Omental fat pad (tissue), 4 donors: ENCODE data around the gene SMG6. TPM values are rescaled to one million over a fixed set of nuclear protein-coding genes. Genes with fewer than 3 reads are reported as not detected.

Experiments used
- ATAC-seq: fragments of 150-250 bp; one replicate; pipeline ENCODE4 v1.9.1; 2016; ENCODE audit warnings: mild to moderate bottlenecking, moderate library complexity; ENCODE audit not compliant: low FRiP score
- DNase-seq: peaks from one replicate; pipeline ENCODE4 v3.0.0-alpha.2; 2019; ENCODE audit warnings: low spot score
- total RNA-seq, 4 donors: library from RNA; depleted of rRNA; stranded (reverse); fragments of >200 nt; gene quantifications; one replicate each; pipeline ENCODE4 v1.1.0, GENCODE V29; 2016
- TF ChIP-seq, protein P1 (sequence below), 3 donors: fragments of 450-650 bp; IDR thresholded peaks; one replicate each; pipeline ENCODE4 v1.5.1; 2016 to 2017; ENCODE audit warnings: antibody characterized with exemption in 3 of 3, mild to moderate bottlenecking in 3 of 3, moderate library complexity in 2 of 3

SMG6 gene
- total RNA-seq, 4 donors from 2014 or later = 19.1 to 36.1 (median 25.1) TPM

DNA sequence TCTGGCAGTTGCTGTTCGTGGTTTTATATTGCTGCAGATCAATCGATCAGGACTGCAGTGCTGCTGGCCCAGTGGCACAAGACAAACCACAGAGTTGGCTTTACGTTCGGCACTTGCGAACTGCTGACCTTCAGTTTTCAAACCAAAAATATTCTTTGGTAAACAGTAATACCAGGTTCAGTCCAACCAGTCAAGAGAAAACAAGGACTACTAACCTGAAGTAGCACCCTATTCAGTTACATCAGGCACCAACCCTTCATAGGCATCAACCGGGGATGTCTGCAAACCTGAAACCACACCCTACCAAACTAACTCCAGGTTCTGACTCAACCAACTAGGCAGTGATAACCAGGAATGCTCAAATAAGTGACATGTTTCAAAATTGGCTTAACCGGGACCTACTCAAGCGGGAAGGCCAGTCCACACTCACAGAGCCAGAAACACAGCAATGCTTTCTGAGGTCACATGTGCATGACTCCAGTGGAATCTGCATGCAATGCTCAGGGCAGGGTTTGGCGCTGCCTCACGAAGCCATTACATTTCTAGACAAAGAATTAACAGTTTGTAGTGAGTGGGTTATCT, 91.1 kb downstream of the SMG6 start:
- TF ChIP-seq, protein P1, sequence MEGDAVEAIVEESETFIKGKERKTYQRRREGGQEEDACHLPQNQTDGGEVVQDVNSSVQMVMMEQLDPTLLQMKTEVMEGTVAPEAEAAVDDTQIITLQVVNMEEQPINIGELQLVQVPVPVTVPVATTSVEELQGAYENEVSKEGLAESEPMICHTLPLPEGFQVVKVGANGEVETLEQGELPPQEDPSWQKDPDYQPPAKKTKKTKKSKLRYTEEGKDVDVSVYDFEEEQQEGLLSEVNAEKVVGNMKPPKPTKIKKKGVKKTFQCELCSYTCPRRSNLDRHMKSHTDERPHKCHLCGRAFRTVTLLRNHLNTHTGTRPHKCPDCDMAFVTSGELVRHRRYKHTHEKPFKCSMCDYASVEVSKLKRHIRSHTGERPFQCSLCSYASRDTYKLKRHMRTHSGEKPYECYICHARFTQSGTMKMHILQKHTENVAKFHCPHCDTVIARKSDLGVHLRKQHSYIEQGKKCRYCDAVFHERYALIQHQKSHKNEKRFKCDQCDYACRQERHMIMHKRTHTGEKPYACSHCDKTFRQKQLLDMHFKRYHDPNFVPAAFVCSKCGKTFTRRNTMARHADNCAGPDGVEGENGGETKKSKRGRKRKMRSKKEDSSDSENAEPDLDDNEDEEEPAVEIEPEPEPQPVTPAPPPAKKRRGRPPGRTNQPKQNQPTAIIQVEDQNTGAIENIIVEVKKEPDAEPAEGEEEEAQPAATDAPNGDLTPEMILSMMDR (IDR thresholded peaks at IDR 0.05) = no peak
- DNase-seq (no peak), ATAC-seq (peak; percentile 16)

DNA sequence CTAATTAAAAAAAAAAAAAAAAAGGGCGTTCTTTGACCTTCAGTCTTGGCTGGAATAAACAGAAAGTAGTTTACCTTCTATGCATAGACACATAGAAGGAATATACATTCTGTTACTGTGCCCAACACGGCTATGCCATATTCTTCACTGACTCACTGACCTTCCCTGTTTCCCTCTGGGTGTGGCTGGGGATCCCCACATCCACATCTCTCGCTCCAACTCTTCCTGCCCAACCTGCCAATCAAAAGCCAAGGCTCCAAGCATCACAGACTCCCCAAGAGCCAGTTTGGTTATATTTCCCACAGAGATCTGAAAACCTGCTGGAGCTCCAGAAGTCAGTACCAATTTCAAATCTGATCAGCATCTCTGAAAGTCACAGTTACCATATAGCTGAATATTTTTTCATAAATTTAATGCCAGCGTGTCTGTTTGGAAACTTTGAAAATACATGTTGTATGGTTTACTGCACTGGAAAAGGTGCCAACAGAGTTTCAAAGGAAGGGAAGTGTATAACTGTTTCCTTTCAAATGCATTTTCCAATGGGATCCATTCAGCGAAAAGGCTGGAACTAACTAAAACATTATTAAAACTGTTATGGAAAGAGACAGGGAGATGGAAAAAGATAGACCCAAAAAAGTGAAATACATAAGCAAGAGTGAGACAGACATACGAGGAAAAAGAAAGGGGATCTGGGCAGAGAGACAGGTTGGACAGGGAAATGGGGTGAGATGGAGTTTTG, 91.8 kb downstream of the SMG6 start:
- TF ChIP-seq, protein P1 (IDR thresholded peaks at IDR 0.05) = no peak
- no peak for ATAC-seq
- no peak for DNase-seq

DNA sequence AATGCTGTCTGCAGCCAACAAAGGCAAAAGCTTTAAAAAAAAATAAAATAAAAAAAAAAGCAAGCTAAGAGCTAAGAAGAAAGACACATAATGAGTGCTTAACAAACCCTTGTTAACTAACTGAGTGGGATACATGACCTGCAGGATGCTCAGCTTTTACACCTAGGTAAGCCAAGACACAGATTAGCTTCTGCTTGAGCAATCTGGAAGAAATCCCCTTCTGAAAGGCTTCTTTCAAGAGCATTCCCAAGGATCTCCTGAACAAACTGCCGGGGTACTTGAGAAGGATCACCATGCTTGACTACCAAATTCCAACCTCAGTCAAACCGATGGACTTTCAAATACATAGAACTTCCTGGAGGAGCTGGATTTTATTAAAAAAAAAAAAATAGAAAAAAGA, 92.9 kb downstream of the SMG6 start:
- no peak for ATAC-seq
- DNase-seq = no peak
- TF ChIP-seq, protein P1 (IDR thresholded peaks at IDR 0.05) = no peak

- TF ChIP-seq, protein P1 (IDR thresholded peaks at IDR 0.05) = no peak
- DNase-seq (no peak), ATAC-seq (no peak)
Observed at GRCh38 chr17:2207815-2208515, 95.6 kb downstream of the SMG6 start.

- ATAC-seq (no peak), DNase-seq (no peak)
- TF ChIP-seq, protein P1 (IDR thresholded peaks at IDR 0.05) = no peak
Observed at GRCh38 chr17:2204393-2204792, 99.2 kb downstream of the SMG6 start.

- TF ChIP-seq, protein P1 (IDR thresholded peaks at IDR 0.05) = no peak
- no peak for DNase-seq
- no peak for ATAC-seq
Observed at GRCh38 chr17:2203818-2204217, 99.8 kb downstream of the SMG6 start.
